SW 1271 (cell line): Measurements from ENCODE around the gene AIRE.
"Not testable (repeated sequence)": the region's sequence is repeated elsewhere in the genome, so short reads cannot be mapped to it uniquely, and the experiment has no call there.

Experiments
- DNase-seq, 2 experiments: peaks; one replicate each; lab custom pipeline; 2025; lab: John Stamatoyannopoulos, UW

The AIRE gene

DNA sequence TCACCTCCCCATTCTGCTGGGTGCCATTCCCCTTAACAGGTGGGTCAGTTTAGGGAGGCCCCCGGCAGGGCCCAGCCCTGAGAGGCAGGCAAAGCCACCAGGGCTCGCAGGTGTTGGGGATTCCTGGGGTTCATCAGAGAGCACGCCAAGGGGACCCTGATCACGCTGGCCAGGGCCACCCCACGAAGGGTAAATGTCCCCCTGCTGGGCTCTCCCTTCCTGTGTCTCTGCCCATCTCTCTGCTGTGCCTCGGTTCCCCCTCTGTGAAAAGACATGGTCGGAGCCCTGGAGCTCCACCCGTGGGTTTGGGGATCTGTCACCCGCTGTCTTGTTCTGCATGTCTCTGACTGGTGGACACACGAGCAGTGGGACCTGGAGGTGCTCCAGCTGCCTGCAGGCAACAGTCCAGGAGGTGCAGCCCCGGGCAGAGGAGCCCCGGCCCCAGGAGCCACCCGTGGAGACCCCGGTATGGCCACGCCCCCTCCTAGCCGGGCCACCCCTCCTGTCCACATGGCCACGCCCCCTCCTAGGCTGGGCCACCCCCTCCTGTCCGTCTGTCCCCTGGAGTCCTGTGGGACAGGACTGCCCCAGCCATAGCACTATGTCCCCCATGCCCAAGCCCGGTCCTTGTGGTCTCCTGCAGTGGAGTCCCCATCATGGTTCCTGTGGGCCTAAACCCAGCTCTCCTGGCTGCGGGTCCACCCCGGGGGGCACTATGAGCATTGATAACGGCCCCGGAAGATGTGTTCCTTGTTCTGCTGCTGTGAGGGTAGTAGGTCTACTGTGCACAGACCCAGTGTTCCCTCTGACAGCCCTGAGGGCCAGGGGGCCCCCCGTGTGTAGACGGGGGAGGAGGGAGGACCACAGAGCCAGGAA lies 6.5 kb downstream of the AIRE start:
- DNase-seq, result no peak

DNA sequence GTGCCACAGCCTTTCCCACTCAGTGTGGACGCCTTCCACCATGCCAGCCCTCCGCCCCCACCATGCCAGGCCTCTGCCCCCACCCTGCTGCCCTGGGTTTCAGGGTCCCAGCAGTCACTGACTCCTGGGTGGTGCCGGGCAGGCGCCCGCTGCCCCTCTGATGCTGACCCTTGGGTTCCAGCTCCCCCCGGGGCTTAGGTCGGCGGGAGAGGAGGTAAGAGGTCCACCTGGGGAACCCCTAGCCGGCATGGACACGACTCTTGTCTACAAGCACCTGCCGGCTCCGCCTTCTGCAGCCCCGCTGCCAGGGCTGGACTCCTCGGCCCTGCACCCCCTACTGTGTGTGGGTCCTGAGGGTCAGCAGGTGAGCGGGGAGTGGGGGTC lies 7.1 kb downstream of the AIRE start:
- no peak for DNase-seq

DNA sequence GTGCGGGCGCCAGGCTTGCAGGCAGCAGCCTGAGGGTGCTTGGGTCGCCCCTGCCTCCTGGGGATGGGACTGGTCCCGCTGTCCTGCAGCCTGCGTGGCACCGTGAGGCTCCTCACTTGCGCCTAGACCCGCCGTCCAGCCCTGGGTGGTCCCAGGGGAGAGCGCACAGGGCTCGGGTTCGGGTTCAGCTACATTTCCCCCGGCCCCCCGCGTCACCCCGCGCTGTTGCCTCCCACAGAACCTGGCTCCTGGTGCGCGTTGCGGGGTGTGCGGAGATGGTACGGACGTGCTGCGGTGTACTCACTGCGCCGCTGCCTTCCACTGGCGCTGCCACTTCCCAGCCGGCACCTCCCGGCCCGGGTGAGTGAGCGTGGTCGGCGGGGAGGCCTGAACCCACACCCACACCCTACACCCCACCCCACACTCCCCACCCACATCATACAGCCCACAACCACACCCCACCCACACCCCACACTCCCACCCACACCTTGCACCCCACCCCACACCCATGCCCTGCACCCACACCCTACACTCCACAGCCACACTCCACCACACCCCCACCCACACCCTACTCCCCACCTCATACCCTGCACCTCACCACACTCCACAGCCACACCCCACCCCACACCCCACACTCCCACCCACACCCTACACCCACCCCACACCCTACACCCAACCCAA lies 8.0 kb downstream of the AIRE start:
- no peak for DNase-seq

DNA sequence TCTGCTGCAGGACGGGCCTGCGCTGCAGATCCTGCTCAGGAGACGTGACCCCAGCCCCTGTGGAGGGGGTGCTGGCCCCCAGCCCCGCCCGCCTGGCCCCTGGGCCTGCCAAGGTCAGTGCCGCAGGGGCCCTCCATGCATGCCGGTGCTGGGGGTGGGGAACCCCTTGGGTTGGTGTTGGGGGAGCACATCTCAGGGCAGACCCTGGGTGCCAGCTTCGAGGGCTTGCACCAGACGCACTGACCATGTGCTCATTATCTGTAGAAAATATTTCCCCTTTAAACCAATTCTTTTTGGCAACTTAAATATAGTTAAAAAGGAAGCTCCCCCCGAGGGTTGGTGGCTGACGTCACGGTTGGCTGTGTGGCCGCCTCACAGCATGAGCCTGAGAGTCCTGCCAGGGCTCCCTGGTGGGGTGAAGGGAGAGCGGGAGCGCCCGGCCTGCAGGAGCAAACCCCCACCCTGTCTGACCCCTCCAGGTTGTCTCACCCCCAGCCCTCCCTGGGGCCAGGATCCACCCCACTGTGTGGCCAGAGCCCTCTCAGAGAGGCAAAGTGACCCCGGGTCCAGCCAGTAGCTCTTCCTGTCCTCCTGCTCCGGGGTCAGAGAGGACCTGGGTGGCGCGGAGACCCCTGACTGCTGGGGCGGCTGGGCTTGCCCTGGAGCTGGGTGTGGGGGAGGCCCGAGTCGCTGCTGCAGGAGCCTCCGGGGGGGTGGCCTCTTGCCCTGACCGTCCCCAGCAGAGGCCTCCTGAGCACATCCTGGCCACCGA lies 8.9 kb downstream of the AIRE start:
- peak in 1 of 2 experiments; percentile 2 for DNase-seq

DNA sequence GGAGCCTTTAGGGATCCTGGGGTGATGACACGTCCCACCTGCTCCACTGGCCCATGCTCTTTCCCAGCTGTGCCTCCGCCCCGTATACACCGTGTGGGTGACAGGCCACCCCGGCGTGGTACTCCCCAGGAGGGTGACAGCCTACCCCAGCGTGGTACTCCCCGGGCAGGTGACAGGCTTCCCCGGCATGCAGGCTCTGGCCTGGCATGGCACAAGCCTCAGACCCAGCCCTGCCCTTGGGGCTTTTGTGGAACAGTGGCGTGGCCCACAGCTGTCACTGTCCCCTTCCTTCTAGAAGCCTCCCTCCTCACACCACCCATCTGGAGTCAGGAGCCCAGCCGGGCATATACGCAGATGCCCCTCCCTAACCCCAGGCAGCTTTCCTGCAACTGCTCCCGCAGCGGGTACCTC lies 9.5 kb downstream of the AIRE start:
- DNase-seq, result no peak

DNA sequence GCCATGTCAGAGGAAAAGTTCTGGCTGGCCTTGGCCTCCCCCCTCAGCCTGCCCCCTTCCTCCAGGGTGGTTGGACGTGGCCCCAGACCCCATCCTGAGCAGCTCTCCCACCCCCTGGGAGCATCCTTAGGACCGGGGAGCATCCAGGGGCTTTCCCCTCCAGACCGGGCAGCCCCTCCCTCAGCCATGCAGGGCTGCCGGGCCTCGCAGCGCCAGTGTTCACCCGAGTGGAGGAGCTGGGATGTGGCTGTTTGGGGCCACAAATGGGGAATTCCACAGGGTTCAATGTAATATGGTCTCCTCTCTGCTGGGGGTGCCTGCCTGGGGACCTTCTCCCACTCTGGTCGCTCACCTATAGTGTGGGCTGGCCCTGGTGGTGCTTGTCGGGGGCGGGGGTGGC lies 10.0 kb downstream of the AIRE start:
- no peak for DNase-seq

DNA sequence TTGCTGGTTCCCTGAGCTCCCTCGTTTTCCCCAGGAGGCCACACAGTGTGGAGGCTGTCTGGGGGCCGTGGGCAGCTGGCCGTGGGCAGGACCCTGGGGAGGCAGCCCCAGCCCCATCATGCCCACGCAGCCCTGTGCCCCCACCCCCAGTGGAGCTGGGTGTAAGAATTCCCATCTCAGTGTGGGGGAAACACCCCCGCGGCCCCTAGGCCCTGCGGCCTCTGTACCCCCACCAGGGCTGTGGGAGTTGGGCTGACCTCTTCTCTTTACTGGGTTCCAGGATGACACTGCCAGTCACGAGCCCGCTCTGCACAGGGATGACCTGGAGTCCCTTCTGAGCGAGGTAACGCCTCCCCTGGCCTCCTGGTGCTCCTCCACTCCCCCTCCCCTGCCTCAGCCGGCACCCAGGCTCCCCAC lies 10.4 kb downstream of the AIRE start:
- no peak for DNase-seq

DNA sequence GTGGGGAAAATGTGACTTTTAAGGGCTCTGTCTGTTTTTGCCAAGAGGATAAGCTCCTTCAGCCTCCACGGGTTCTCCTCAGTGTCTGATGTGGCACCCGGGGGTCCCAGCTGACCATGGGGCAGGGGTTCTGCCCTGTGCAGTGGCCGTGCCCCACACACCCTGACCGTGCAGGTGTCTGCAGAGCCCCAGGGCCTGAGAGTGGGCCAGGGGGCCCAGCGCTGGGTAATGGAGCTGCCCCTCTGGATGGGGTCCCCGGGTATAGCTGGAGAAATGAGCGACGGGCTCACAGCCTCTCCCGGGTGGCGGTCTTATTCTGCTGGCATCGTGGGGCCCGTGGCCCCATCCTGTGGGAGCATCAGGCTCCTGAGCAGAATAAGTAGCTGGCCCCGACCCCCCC lies 11.2 kb downstream of the AIRE start:
- DNase-seq, result no peak

DNA sequence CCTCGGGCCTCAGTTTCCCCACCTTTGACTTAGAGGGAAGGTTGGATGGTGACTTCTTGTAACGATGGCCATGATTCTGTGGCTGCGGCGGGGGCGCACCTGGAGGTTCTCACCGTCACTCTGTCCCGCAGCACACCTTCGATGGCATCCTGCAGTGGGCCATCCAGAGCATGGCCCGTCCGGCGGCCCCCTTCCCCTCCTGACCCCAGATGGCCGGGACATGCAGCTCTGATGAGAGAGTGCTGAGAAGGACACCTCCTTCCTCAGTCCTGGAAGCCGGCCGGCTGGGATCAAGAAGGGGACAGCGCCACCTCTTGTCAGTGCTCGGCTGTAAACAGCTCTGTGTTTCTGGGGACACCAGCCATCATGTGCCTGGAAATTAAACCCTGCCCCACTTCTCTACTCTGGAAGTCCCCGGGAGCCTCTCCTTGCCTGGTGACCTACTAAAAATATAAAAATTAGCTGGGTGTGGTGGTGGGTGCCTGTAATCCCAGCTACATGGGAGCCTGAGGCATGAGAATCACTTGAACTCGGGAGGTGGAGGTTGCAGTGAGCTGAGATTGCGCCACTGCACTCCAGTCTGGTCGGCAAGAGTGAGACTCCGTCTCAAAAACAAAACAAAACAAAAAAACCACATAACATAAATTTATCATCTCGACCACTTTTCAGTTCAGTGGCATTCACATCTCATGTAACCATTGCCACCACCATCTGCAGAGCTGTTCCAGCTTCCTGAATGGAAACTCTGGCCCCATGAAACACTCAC lies 12.0 kb downstream of the AIRE start:
- peak; percentile 36 to 63 for DNase-seq

DNA sequence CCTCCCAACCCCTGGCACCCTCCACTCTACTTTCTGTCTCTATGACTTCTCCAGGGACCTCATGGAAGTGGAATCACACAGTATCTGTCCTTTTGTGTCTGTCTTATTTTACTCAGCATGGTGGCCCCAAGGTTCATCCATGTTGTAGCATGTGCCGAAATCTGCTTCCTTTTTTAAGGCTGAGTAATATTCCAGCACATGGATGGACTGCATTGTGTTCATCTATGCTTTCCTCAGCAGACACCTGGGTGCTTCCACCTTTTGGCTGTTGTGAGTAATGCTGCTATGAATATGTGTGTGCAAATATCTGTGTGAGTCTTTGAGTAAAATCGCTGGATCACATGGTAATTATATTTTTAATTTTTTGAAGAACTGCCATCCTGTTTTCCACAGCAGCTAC lies 12.6 kb downstream of the AIRE start:
- peak in 1 of 2 experiments; percentile 4 for DNase-seq

DNA sequence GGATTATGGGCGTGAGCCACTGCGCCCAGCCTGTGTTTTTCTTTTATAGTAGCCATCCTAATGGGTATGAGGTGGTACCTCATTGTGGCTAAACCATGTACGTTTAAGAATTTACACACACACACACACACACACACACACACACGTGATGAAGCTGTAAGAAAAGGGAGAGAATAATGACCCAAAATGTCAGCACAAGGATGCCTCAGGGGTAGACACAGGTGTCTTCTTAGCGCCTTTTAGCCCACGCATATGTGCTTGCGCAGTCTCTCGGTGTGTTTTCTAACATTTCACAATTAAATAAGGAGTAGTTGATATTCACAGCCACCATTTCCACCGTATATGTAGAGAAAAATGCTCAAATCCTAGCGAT lies 13.4 kb downstream of the AIRE start:
- no peak for DNase-seq

DNA sequence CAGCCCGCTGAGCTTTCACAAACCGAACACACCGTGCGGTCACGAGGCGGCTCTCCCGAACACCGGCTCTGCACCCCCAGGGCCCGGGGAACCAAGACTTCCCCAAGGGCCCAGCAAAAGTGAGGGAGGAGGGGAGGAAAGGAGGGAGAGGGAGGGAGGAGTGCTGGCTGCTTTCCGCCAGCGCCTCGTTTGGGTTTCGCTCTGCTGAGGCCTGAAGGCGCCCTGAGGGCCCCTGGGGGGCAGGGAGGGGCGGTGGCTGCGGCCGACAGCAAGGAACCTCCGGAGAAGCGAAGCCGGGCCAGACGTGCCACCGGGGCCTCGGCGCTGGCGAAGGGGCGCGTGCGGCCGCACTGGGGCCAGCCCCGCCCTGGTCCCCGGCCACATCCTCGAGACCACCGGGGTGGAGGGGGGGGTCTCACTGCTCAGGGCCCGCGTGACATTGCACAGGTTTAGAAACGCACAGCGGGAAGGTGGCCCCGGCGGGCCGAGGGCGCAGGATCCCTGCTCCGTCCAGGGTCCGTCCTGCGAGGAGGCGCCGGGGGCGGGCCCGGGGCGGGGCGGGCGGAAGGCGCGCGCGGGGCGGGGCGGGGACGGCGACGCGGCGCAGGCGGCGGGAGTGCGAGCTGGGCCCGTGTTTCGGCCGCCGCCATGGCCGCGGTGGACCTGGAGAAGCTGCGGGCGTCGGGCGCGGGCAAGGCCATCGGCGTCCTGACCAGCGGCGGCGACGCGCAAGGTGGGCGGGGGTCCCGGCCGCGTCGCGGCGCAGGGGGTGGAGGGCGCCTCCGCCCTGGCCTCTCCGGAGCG lies 14.0 kb downstream of the AIRE start, which contains the start of gene PFKL:
Gene PFKL, plus strand, starts transcription at position 596 of the 804 bp plus-strand sequence. Its CDS starts 53 bp downstream, at position 649.
- DNase-seq, result peak in 1 of 2 experiments; percentile 38

DNA sequence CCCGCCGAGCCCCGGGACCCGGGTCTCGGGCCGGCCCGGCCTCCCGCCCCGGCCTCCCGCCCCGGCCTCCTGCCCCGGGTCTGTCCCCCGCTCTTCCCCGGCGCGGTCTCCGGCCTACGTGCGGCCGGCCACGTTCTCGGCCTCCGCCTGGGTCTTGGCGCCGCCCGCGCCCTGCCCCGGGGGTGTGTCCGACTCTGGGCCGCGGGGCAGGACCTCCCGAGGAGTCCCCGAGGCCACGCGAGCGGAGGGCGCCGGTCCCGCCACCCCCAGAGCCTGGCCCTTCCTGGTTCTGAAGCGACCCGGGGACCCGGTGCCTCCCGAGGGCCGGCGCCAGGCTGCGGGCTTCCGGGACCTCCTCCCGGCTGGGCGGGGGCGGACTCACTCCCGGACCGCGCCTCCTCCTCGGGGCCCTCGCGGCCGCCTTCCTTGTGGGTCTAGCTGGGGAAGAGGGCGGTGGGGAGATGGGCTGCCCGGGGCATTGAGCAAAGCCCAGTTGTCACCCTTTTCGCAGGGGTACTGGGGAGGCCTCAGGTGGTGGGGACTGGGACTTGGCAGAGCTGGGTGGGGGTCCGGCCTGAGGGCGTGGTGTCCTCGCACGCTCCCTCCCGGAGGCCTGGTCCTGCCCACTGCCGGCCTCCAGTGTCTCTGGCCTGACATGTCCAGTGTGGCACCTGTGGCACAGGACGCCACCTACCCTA lies 14.7 kb downstream of the AIRE start:
- DNase-seq, result peak in 1 of 2 experiments; percentile 31

DNA sequence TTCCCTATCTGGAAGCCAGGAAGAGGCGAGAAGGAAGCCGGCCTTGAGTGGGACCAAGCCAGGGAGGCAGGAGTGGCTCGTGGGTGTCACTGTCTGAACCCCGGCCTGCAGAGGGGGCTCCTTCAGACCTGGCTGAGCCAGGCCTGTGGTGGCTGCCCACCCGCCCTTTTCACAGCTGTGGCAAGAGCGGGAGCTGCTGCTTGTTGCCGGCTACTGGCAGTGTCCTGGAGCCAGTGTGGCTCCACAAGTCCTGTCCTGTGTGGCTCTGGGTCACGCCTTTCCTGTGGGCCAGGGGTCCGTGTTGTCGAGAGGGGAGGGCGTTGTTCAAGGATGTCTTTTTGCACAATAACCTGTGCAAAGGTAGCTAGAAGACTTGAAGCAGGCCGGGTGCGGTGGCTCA lies 15.5 kb downstream of the AIRE start:
- DNase-seq, result no peak

DNA sequence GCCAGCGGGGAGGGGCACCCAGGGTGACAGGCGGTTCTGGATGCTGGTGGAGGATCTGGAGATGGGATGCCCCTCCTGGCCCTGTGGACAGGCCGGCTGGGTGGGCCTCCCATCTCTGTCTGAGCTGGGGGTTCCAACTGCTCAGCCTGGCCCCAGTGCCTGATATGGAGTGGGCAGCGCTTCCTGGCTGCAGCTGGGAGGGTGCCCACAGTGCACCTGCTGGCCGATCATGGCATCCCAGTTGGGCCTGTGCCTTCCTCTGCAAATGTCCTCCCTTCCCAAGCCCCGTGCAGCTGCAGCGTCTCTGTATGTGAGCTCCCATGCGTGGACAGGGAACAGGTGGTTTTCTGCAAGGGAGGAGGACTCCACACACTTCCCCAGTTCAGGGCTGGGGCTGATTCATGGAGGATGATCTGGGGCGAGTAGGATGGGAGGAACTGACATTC lies 16.3 kb downstream of the AIRE start:
- no peak for DNase-seq

DNA sequence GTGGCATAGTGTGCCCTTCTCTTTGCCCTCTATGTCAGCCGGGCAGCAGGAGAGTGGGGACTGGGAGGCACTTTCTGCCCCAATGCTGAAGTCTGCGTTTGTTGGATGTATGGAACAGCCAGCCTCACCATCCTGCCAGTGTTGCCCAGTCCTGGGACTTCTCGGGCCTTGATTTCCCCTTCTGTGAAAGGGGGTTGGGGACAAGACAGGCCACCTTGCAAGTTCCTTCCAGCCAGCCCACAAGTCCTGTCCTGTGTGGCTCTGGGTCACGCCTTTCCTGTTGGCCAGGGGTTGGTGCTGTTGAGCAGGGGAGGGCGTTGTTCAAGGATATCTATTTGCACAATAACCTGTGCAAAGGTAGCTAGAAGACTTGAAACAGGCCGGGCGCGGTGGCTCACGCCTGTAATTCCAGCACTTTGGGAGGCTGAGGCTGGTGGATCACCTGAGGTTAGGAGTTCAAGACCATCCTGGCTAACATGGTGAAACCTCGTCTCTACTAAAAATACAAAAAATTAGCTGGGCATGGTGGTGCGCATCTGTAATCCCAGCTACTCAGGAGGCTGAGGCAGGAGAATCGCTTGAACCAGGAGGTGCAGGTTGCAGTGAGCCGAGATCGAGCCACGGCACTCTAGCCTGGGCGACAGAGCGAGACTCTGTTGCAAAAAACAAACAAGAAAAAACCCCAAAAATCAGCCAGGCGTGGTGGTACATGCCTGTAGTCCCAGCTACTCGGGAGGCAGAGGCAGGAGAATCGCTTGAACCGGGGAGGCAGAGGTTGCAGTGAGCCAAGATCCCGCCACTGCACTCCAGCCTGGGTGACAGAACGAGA lies 17.1 kb downstream of the AIRE start:
- DNase-seq, result not testable (repeated sequence)

DNA sequence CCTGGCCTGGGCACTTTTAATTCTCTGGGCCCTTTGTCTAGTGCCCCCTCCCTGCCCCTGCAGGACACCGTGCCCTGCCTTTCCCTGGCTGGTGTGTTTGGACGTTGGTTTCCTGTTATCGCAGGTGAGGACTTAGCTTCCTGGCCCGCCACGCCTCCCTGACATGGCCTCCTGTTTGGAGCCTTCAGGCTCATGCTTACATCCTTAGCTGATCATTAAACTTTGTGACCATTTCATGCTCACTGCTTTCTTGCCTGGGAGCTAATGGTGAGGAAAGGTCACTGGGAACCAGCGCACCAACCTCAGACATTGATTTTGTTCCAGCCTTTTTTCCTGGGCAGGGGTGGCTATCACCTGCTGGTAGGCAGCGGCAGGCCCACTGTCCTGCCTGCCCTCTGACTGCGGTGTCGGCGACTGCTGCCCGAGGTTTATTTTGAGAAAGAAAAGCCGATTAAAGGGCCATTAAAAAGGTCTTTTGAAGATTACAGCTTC lies 17.9 kb downstream of the AIRE start:
- no peak for DNase-seq

DNA sequence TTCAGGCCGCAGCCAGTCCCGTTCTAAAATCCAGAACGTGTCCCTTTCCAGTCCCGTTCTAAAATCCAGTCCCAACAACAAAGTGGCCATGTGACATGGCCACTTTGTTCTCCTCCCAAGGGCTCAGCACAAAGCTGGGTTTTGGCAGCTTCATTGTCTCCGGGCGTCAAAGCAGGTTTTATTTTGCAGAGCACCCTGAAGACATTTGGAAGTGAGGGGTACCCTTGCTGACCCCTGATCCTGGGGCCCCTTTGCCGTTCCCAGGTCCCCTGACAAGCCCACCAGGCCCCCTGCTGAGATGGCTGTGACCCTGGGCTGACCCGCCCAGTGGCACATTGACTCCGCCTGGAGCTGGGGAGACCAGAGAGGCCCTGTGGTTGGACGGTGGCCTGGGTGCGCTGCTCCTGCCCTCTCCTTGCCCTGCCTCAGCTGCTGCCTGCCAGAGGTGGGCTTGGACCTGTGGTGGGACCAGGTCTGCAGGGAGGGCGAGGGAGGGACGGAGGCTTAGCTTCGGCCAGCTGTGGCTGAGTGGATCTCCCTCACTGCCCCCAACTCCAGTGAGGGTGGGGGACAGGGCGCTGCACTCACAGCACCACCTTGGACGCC lies 18.4 kb downstream of the AIRE start:
- no peak for DNase-seq

DNA sequence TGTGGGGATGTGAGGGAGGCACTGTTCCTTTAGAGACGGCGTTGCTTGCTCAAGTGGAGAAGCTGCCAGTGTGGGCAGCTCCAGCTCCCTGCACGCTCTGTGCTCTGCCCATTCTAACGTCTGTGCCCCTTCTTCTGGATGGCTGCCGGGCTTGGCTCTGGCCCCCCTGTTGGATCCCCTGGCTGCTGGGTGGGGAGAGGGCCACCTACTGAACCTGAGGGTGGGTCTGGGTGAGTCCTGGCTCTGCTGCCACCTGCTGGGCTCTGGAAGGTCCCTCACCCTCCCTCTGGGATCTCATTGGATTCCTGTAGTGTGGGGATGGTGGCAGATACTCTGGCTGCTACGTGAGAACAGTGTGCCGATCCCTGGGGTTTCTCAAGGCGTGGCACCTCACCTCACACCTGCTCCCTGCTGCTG lies 19.2 kb downstream of the AIRE start:
- DNase-seq, result peak; percentile 3 to 20
